ENCODE measurements around the gene C12orf57. TPM values are rescaled to one million over a fixed set of nuclear protein-coding genes. Genes with fewer than 3 reads are reported as not detected.

Gene C12orf57
- total RNA-seq, 1 donor from 2014 or later = 227 TPM

- Histone ChIP-seq H3K4me1 (peaks cover 96% of the 10 kb centered on the region), H3K4me3 (peak overlapping the region; percentile 24), H3K9me3 (replicated peaks) (no peaks in the 10 kb centered on the region), H3K36me3 (peaks cover 16% of the 10 kb centered on the region), H3K27ac (replicated peaks) (peak overlapping the region; percentile 97), H3K27me3 (ENCODE audit: low read depth) (no peaks in the 10 kb centered on the region)
- intact Hi-C loops (cut with micrococcal nuclease) = no loop called here
- TF ChIP-seq CTCF (IDR thresholded peaks at IDR 0.05; ENCODE audit: borderline replicate concordance) = no peak
- peak; percentile 54 for DNase-seq
Measured at GRCh38 chr12:6934110-6934509, 9.7 kb upstream of the C12orf57 start.

DNA sequence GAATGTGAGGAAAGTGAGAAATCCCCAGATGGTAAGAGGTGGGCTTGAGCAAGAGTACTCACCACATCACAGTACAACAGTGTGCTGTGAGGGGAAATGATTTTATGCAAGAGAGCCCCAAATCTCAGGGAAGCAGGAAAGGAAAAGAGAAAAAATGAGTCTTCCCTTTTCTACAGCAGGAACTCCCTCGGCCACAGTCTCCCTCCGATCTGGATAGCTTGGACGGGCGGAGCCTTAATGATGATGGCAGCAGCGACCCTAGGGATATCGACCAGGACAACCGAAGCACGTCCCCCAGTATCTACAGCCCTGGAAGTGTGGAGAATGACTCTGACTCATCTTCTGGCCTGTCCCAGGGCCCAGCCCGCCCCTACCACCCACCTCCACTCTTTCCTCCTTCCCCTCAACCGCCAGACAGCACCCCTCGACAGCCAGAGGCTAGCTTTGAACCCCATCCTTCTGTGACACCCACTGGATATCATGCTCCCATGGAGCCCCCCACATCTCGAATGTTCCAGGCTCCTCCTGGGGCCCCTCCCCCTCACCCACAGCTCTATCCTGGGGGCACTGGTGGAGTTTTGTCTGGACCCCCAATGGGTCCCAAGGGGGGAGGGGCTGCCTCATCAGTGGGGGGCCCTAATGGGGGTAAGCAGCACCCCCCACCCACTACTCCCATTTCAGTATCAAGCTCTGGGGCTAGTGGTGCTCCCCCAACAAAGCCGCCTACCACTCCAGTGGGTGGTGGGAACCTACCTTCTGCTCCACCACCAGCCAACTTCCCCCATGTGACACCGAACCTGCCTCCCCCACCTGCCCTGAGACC lies 8.2 kb upstream of the C12orf57 start:
- no peak for DNase-seq
- no peak for TF ChIP-seq CTCF (IDR thresholded peaks at IDR 0.05; ENCODE audit: borderline replicate concordance)
- Histone ChIP-seq H3K4me3 (no peak overlapping the region), H3K9me3 (replicated peaks) (no peaks in the 10 kb centered on the region), H3K27me3 (ENCODE audit: low read depth) (no peaks in the 10 kb centered on the region), H3K4me1 (peaks cover 96% of the 10 kb centered on the region), H3K36me3 (peaks cover 27% of the 10 kb centered on the region), H3K27ac (replicated peaks) (peak overlapping the region; percentile 97)
- intact Hi-C loops (cut with micrococcal nuclease) = no loop called here

DNA sequence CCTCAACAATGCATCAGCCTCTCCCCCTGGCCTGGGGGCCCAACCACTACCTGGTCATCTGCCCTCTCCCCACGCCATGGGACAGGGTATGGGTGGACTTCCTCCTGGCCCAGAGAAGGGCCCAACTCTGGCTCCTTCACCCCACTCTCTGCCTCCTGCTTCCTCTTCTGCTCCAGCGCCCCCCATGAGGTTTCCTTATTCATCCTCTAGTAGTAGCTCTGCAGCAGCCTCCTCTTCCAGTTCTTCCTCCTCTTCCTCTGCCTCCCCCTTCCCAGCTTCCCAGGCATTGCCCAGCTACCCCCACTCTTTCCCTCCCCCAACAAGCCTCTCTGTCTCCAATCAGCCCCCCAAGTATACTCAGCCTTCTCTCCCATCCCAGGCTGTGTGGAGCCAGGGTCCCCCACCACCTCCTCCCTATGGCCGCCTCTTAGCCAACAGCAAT lies 7.6 kb upstream of the C12orf57 start:
- H3K4me1 ChIP-seq = peaks cover 94% of the 10 kb centered on the region
- peaks cover 32% of the 10 kb centered on the region for H3K36me3 ChIP-seq
- H3K27ac ChIP-seq (replicated peaks) = peak overlapping the region; percentile 97
- H3K27me3 ChIP-seq (ENCODE audit: low read depth) = no peaks in the 10 kb centered on the region
- TF ChIP-seq CTCF (IDR thresholded peaks at IDR 0.05; ENCODE audit: borderline replicate concordance) = no peak
- intact Hi-C loops (cut with micrococcal nuclease) = no loop called here
- DNase-seq = no peak
- no peaks in the 10 kb centered on the region for H3K9me3 ChIP-seq (replicated peaks)
- no peak overlapping the region for H3K4me3 ChIP-seq

DNA sequence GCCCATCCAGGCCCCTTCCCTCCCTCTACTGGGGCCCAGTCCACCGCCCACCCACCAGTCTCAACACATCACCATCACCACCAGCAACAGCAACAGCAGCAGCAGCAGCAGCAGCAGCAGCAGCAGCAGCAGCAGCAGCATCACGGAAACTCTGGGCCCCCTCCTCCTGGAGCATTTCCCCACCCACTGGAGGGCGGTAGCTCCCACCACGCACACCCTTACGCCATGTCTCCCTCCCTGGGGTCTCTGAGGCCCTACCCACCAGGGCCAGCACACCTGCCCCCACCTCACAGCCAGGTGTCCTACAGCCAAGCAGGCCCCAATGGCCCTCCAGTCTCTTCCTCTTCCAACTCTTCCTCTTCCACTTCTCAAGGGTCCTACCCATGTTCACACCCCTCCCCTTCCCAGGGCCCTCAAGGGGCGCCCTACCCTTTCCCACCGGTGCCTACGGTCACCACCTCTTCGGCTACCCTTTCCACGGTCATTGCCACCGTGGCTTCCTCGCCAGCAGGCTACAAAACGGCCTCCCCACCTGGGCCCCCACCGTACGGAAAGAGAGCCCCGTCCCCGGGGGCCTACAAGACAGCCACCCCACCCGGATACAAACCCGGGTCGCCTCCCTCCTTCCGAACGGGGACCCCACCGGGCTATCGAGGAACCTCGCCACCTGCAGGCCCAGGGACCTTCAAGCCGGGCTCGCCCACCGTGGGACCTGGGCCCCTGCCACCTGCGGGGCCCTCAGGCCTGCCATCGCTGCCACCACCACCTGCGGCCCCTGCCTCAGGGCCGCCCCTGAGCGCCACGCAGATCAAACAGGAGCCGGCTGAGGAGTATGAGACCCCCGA lies 7.0 kb upstream of the C12orf57 start:
- Histone ChIP-seq H3K36me3 (peaks cover 38% of the 10 kb centered on the region), H3K27me3 (ENCODE audit: low read depth) (no peaks in the 10 kb centered on the region), H3K4me1 (peaks cover 94% of the 10 kb centered on the region), H3K9me3 (replicated peaks) (no peaks in the 10 kb centered on the region), H3K4me3 (peak overlapping the region; percentile 85), H3K27ac (replicated peaks) (peak overlapping the region; percentile 97)
- no peak for DNase-seq
- TF ChIP-seq CTCF (IDR thresholded peaks at IDR 0.05; ENCODE audit: borderline replicate concordance) = no peak
- intact Hi-C loops (cut with micrococcal nuclease) = no loop called here

DNA sequence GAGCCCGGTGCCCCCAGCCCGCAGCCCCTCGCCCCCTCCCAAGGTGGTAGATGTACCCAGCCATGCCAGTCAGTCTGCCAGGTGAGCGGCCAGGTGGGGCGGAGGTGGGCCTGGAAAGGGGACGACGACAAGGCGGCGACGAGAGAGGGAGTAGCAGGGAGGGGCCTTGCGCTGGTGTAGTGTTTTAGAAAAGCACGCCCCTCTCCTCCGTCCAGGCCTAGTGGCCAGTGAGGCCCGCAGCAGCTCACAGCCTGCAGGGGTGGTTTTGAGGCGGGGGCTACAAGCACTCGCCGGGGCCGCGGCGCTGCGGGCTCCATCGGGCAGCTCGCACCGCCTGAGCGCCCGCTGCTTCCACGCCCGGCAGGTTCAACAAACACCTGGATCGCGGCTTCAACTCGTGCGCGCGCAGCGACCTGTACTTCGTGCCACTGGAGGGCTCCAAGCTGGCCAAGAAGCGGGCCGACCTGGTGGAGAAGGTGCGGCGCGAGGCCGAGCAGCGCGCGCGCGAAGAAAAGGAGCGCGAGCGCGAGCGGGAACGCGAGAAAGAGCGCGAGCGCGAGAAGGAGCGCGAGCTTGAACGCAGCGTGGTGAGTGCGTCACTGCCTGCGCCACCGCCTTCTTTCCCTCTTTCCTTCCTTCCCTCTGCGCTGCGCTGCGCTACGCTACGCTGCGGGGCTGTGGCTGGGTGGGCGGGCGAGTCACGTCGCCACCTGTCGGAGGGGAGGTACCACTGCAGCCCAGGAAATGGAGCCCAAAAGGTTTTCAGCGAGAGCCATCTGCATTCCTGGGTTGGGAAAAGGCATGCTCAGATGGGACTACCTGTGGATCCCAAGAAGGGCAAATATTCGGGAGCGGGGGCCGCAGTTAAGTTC lies 6.1 kb upstream of the C12orf57 start:
- intact Hi-C loops (cut with micrococcal nuclease) = no loop called here
- peak; percentile 97 for TF ChIP-seq CTCF (IDR thresholded peaks at IDR 0.05; ENCODE audit: borderline replicate concordance)

More for the DNA sequence above, 6.1 kb upstream of the C12orf57 start:
- peaks cover 93% of the 10 kb centered on the region for H3K4me1 ChIP-seq
- peak overlapping the region; percentile 97 for H3K27ac ChIP-seq (replicated peaks)
- peak; percentile 93 for DNase-seq
- H3K27me3 ChIP-seq (ENCODE audit: low read depth) = no peaks in the 10 kb centered on the region
- H3K36me3 ChIP-seq = peaks cover 38% of the 10 kb centered on the region
- no peaks in the 10 kb centered on the region for H3K9me3 ChIP-seq (replicated peaks)
- peak overlapping the region; percentile 85 for H3K4me3 ChIP-seq

All from left ventricle myocardium inferior (tissue), 1 donor.